Mucosa of gallbladder (tissue), 1 donor: Measurements from ENCODE around the gene GTF2F2. TPM values are rescaled to one million over a fixed set of nuclear protein-coding genes. Genes with fewer than 3 reads are reported as not detected.
"Not testable (repeated sequence)": the region's sequence is repeated elsewhere in the genome, so short reads cannot be mapped to it uniquely, and the experiment has no call there.

Source experiments
- DNase-seq: peaks from one replicate; pipeline ENCODE4 v3.0.0-alpha.2; 2020; ENCODE audit warnings: low spot score
- total RNA-seq: library from RNA; stranded (reverse); gene quantifications from one replicate; pipeline ENCODE4 v1.2.1, GENCODE V29; 2021
- donor health status: DM: no; HTN: no; CAD: no.

The GTF2F2 gene
- total RNA-seq, 1 donor from 2014 or later: 14.1 TPM

GRCh38 chr13:45180303-45180702, 60.0 kb downstream of the GTF2F2 start:
- no peak for DNase-seq

- DNase-seq: no peak
Measured at GRCh38 chr13:45180713-45181601, 60.6 kb downstream of the GTF2F2 start.

- DNase-seq: no peak
Measured at GRCh38 chr13:45184693-45185092, 64.4 kb downstream of the GTF2F2 start.

GRCh38 chr13:45185286-45185685, 65.0 kb downstream of the GTF2F2 start:
- DNase-seq: no peak

- not testable (repeated sequence) for DNase-seq
Measured at GRCh38 chr13:45189077-45189476, 68.8 kb downstream of the GTF2F2 start.

- not testable (repeated sequence) for DNase-seq
Measured at GRCh38 chr13:45189511-45189910, 69.2 kb downstream of the GTF2F2 start.

GRCh38 chr13:45191874-45192273, 71.6 kb downstream of the GTF2F2 start:
- DNase-seq: no peak

- DNase-seq: peak; percentile 44
Measured at GRCh38 chr13:45194081-45194939, 74.0 kb downstream of the GTF2F2 start.

GRCh38 chr13:45195421-45195820, 75.1 kb downstream of the GTF2F2 start:
- no peak for DNase-seq

GRCh38 chr13:45196096-45196495, 75.8 kb downstream of the GTF2F2 start:
- DNase-seq: no peak

GRCh38 chr13:45196622-45197021, 76.3 kb downstream of the GTF2F2 start:
- DNase-seq: no peak

- DNase-seq: no peak
Measured at GRCh38 chr13:45198041-45198440, 77.7 kb downstream of the GTF2F2 start.

GRCh38 chr13:45198924-45199323, 78.6 kb downstream of the GTF2F2 start:
- no peak for DNase-seq

GRCh38 chr13:45199711-45200110, 79.4 kb downstream of the GTF2F2 start:
- no peak for DNase-seq

GRCh38 chr13:45200701-45201232, 80.5 kb downstream of the GTF2F2 start, which contains the start of gene KCTD4:
TSS of gene KCTD4 (minus strand) at chr13:45201045. CDS start at chr13:45194567, 6,478 bp downstream.
- DNase-seq: no peak

- no peak for DNase-seq
Measured at GRCh38 chr13:45205124-45205523, 84.8 kb downstream of the GTF2F2 start.

- no peak for DNase-seq
Measured at GRCh38 chr13:45206340-45206739, 86.0 kb downstream of the GTF2F2 start.

- no peak for DNase-seq
Measured at GRCh38 chr13:45207319-45207718, 87.0 kb downstream of the GTF2F2 start.

- no peak for DNase-seq
Measured at GRCh38 chr13:45208132-45208531, 87.8 kb downstream of the GTF2F2 start.

- DNase-seq: no peak
Measured at GRCh38 chr13:45209229-45209628, 88.9 kb downstream of the GTF2F2 start.

GRCh38 chr13:45215392-45216077, 95.2 kb downstream of the GTF2F2 start:
- DNase-seq: no peak

GRCh38 chr13:45216193-45216592, 95.9 kb downstream of the GTF2F2 start:
- DNase-seq: no peak
